GM12878 (cell line): ENCODE results near the gene MCOLN1. TPM values are rescaled to one million over a fixed set of nuclear protein-coding genes. Genes with fewer than 3 reads are reported as not detected.

ENCODE experiments used
- ATAC-seq: fragments of 200-7000 bp; cut with Tn5 transposase; 3 replicates; pipeline ENCODE4 v1.9.1; 2020; ENCODE audit warnings: mild to moderate bottlenecking, moderate library complexity
- BruUV-seq: library from RNA; stranded (reverse); fragments of 400-500 nt; replicated peaks from 2 replicates; lab custom pipeline; 2021; lab: Mats Ljungman, UMichigan
- CTCF ChIA-PET: fragments of 300-600 bp; sonication (Branson Sonifier 250); formaldehyde crosslinking; extraction: SDS; loops from one replicate; lab custom pipeline; 2021; ENCODE audit warnings: inconsistent platforms; lab: Yijun Ruan, JAX
- POLR2A ChIA-PET: fragments of 350-600 bp; formaldehyde crosslinking; extraction: SDS; loops from one replicate; lab custom pipeline; 2021; ENCODE audit warnings: inconsistent platforms; lab: Charles Lee
- RAD21 ChIA-PET: fragments of 300-600 bp; sonication (Branson Sonifier 250); formaldehyde crosslinking; loops from one replicate; lab custom pipeline; 2023; ENCODE audit warnings: antibody characterized with exemption; ENCODE audit not compliant: unreplicated experiment; lab: Charles Lee
- SMC1A ChIA-PET: fragments of 300-600 bp; sonication (Branson Sonifier 250); formaldehyde crosslinking; loops from one replicate; lab custom pipeline; 2023; ENCODE audit not compliant: unreplicated experiment, uncharacterized antibody; lab: Charles Lee
- DNase-seq: peaks from one replicate; pipeline ENCODE4 v3.0.0-alpha.2; 2011; ENCODE audit warnings: low read depth, low spot score
- FAIRE-seq: peaks from 3 replicates; lab custom pipeline; 2011; peaks lifted over from hg19 to GRCh38; lab: Jason Lieb, UNC
- H2AFZ ChIP-seq: 2 replicates; pipeline ENCODE4 v1.6.0; 2011; ENCODE audit warnings: low read depth, low read length, control low read depth; ENCODE audit not compliant: control insufficient read depth
- H3K27ac ChIP-seq: 2 replicates; pipeline ENCODE4 v1.5.1; 2011; ENCODE audit warnings: control low read depth; ENCODE audit not compliant: control insufficient read depth, insufficient read depth
- H3K27me3 ChIP-seq, 2 experiments: replicated peaks in 1 of 2; 2 replicates each; pipeline versions ENCODE4 v1.6.0 to v1.6.1; 2011; ENCODE audit warnings: low read length in 1 of 2; ENCODE audit not compliant: control insufficient read depth in 2 of 2, insufficient read depth in 2 of 2
- H3K36me3 ChIP-seq, 2 experiments: 2 replicates each; pipeline ENCODE4 v1.5.1; 2011; ENCODE audit warnings: low read length in 1 of 2; ENCODE audit not compliant: control insufficient read depth in 2 of 2, insufficient read depth in 2 of 2
- H3K4me1 ChIP-seq: 2 replicates; pipeline ENCODE4 v1.6.1; 2011; ENCODE audit warnings: mild to moderate bottlenecking, low read length, moderate library complexity, mixed read lengths; ENCODE audit not compliant: control insufficient read depth, insufficient read depth
- H3K4me2 ChIP-seq: 2 replicates; pipeline ENCODE4 v1.6.0; 2011; ENCODE audit warnings: control low read depth; ENCODE audit not compliant: control insufficient read depth, insufficient read depth
- H3K4me3 ChIP-seq: fragments of 200-600 bp; sonication (generic); 2 replicates; pipeline ENCODE4 v1.5.1; 2016
- H3K79me2 ChIP-seq: 2 replicates; pipeline ENCODE4 v1.6.0; 2011; ENCODE audit warnings: low read length; ENCODE audit not compliant: control insufficient read depth, insufficient read depth
- H3K9ac ChIP-seq: 2 replicates; pipeline ENCODE4 v1.8.0; 2011; ENCODE audit warnings: low read length, control low read depth, mixed read lengths; ENCODE audit not compliant: control insufficient read depth, insufficient read depth
- H3K9me3 ChIP-seq: replicated peaks from 3 replicates; pipeline ENCODE4 v1.5.1; 2011; ENCODE audit warnings: mild to moderate bottlenecking, low read length; ENCODE audit not compliant: control insufficient read depth, insufficient read depth
- H4K20me1 ChIP-seq: 2 replicates; pipeline ENCODE4 v1.6.0; 2011; ENCODE audit not compliant: control insufficient read depth, insufficient read depth
- GABPA ChIP-seq: IDR thresholded peaks from 2 replicates; pipeline ENCODE4 v1.6.1; 2014; ENCODE audit warnings: antibody characterized with exemption, low read depth, mild to moderate bottlenecking, inconsistent platforms
- IKZF2 ChIP-seq, 2 experiments: fragments of 450-650 bp; IDR thresholded peaks; 2 replicates each; pipeline ENCODE4 v1.6.1; 2017; ENCODE audit warnings: mild to moderate bottlenecking in 2 of 2, moderate library complexity in 2 of 2
- POLR2AphosphoS2 ChIP-seq: IDR thresholded peaks from 2 replicates; pipeline ENCODE4 v1.6.1; 2011; ENCODE audit warnings: low read depth, mild to moderate bottlenecking, low read length, improper control_type of control experiment, moderate library complexity
- RCOR1 ChIP-seq: conservative IDR thresholded peaks from 2 replicates; pipeline ENCODE4 v1.6.1; 2012; ENCODE audit warnings: low read depth, low read length, improper control_type of control experiment
- REST ChIP-seq: IDR thresholded peaks from 2 replicates; pipeline ENCODE4 v1.6.1; 2012; ENCODE audit warnings: mild to moderate bottlenecking, low read depth, low read length
- SIN3A ChIP-seq: IDR thresholded peaks from 2 replicates; pipeline ENCODE4 v1.6.1; 2012; ENCODE audit warnings: low read depth, low read length, improper control_type of control experiment
- SPI1 ChIP-seq: IDR thresholded peaks from 2 replicates; pipeline ENCODE4 v1.6.1; 2011; ENCODE audit warnings: low read depth, mild to moderate bottlenecking, low read length, moderate library complexity, borderline replicate concordance; ENCODE audit not compliant: insufficient read depth
- SREBF1 ChIP-seq: IDR thresholded peaks from 2 replicates; pipeline ENCODE4 v1.6.1; 2012; ENCODE audit warnings: mild to moderate bottlenecking, low read length
- ZBTB40 ChIP-seq: fragments of 450-650 bp; IDR thresholded peaks from 2 replicates; pipeline ENCODE4 v1.6.1; 2016; ENCODE audit warnings: mild to moderate bottlenecking, moderate library complexity, borderline replicate concordance
- WGBS: methylation state at CpG from one replicate; pipeline ENCODE4 v1.1.6; 2016; ENCODE audit warnings: low lambda C conversion rate; ENCODE audit not compliant: insufficient replicate concordance, insufficient coverage; ENCODE audit errors: missing lambda C conversion rate; 5-methylcytosine and 5-hydroxymethylcytosine counted together
- in situ Hi-C: fragments of 300-500 bp; cut with MboI; formaldehyde crosslinking; loops from 9 replicates; pipeline ENCODE4 v1.14.3; 2018; ENCODE audit warnings: mixed read lengths
- intact Hi-C: fragments of 100-400 bp; cut with micrococcal nuclease; formaldehyde crosslinking; loops from one replicate; pipeline ENCODE4 v1.14.2; 2022; ENCODE audit not compliant: unreplicated experiment
- polyA plus RNA-seq, 11 experiments: library from polyadenylated mRNA; depleted of rRNA in 4 of 11; unstranded in 6 of 11; stranded (reverse) in 5 of 11; fragments of >200 nt; fragmentation: Nextera tagmentation in 4 of 11; fragmentation: Illumina TruSeq in 1 of 11; extraction: Ambion mirVana in 4 of 11; extraction: Trizol in 1 of 11; gene quantifications; 1 replicate in 1 of 11; 2 replicates in 10 of 11; pipeline versions ENCODE4 v1.2.1 to v1.2.3, GENCODE V29; 2011 to 2016; ENCODE audit warnings: inconsistent platforms in 2 of 11, missing spikeins in 2 of 11, low read depth in 1 of 11
- total RNA-seq, 4 experiments: library from RNA; depleted of rRNA in 3 of 4; stranded (reverse); fragments of >200 nt in 3 of 4; fragmentation: Illumina TruSeq in 1 of 4; extraction: Trizol in 1 of 4; gene quantifications; 2 replicates each; pipeline versions ENCODE4 v1.2.1 to v1.2.3, GENCODE V29; 2013 to 2021

MCOLN1 gene
- total and polyA plus RNA-seq, 10 of the 15 experiments (the other 5 are each of a cell fraction or from before 2014, with no cell fraction given): 0.42 to 15.6 (median 4.9) TPM

GRCh38 chr19:7562646-7563393, 40.4 kb downstream of the MCOLN1 start:
- BruUV-seq: no TSS peak
- no peaks in the 10 kb centered on the region for H3K4me1 ChIP-seq
- in situ Hi-C loops (no loop called here), intact Hi-C loops (no loop called here)
- no peak overlapping the region for H3K4me3 ChIP-seq
- 68% methylated on average over 15 of the region's 16 CpGs for WGBS
- no peaks in the 10 kb centered on the region for H3K27me3 ChIP-seq
- ChIA-PET RAD21 (no interaction called here), POLR2A (no interaction called here), CTCF (interaction anchor here (0.6 kb wide), 2 partner anchors 237 to 256 kb away, joined by 3 read pairs; no protein-coding TSS in a partner anchor), SMC1A (interaction anchor here (0.6 kb wide), 1 partner anchor 237 kb away, joined by 4 read pairs; no protein-coding TSS in a partner anchor)
- no peak for FAIRE-seq
- H3K79me2 ChIP-seq: no peaks in the 10 kb centered on the region
- H4K20me1 ChIP-seq: no peaks in the 10 kb centered on the region
- peaks cover 0 to 7% of the 10 kb centered on the region in 2 experiments; a peak in 2 of 4 replicates for H3K36me3 ChIP-seq
- no peak overlapping the region for H3K4me2 ChIP-seq
- TF ChIP-seq SIN3A (0 out of 2 replicates have a peak, but pooled peaks have one; percentile 47), SPI1 (no peak), REST (peak; percentile 96), RCOR1 (0 out of 2 replicates have a peak, but pooled peaks have one; percentile 69), IKZF2 (IDR thresholded peaks at IDR 0.05) (no peak), GABPA (no peak), ZBTB40 (peak; percentile 78), SREBF1 (peak; percentile 92), POLR2AphosphoS2 (no peak)
- H3K9me3 ChIP-seq: no peaks in the 10 kb centered on the region; the same call in 2 of the 3 replicates
- no peak for ATAC-seq
- no peak overlapping the region for H3K9ac ChIP-seq
- no peak for DNase-seq
- no peak overlapping the region for H2AFZ ChIP-seq
- no peak overlapping the region for H3K27ac ChIP-seq
